HFFc6 (cell line): ENCODE measurements around the gene DYNAP. TPM values are rescaled to one million over a fixed set of nuclear protein-coding genes. Genes with fewer than 3 reads are reported as not detected.

Source experiments
- DNase-seq: peaks from one replicate; pipeline ENCODE4 v3.0.0-alpha.2; 2018
- H3K27ac Mint-ChIP-seq: 2 replicates; pipeline ENCODE4 v1.8.0; 2020; ENCODE audit warnings: mild to moderate bottlenecking, mixed read lengths
- H3K27me3 Mint-ChIP-seq: 2 replicates; pipeline ENCODE4 v1.8.0; 2021; ENCODE audit warnings: mild to moderate bottlenecking, moderate library complexity, mixed read lengths; ENCODE audit not compliant: insufficient read depth
- H3K36me3 Mint-ChIP-seq: 2 replicates; pipeline ENCODE4 v1.8.0; 2021; ENCODE audit warnings: low read depth, mixed read lengths
- H3K4me1 Mint-ChIP-seq: 2 replicates; pipeline ENCODE4 v1.8.0; 2020; ENCODE audit warnings: low read depth, mixed read lengths
- H3K4me3 Mint-ChIP-seq: 2 replicates; pipeline ENCODE4 v1.8.0; 2020; ENCODE audit warnings: mild to moderate bottlenecking, moderate library complexity, mixed read lengths
- H3K9me3 Mint-ChIP-seq: 2 replicates; pipeline ENCODE4 v1.8.0; 2020; ENCODE audit warnings: mild to moderate bottlenecking, mixed read lengths
- CTCF ChIP-seq: fragments of 200-600 bp; sonication (generic); IDR thresholded peaks from 2 replicates; pipeline ENCODE4 v1.5.0; 2021; ENCODE audit warnings: antibody characterized with exemption, mild to moderate bottlenecking
- long read RNA-seq: library from polyadenylated mRNA; unstranded; transcript quantifications from one replicate; pipeline ENCODE4 v2.0.0, GENCODE V29; 2019
- total RNA-seq, 6 experiments: library from RNA; stranded (reverse); fragmentation: NEBNext Ultra II Directional; extraction: Animal tissue kit (Norgen Biotek cat#: 25700); gene quantifications; 2 replicates in 1 of 6; 3 replicates in 5 of 6; pipeline ENCODE4 v1.2.3, GENCODE V29; 2021

Gene DYNAP
- not detected for total RNA-seq
- long read RNA-seq: 0 reads

GRCh38 chr18:54590945-54591344 lies at the start of gene DYNAP:
Gene DYNAP (plus strand): TSS chr18:54591245. CDS start chr18:54591283, 38 bp downstream.
- Mint-ChIP-seq H3K4me1 (no peaks in the 10 kb centered on the region), H3K36me3 (no peaks in the 10 kb centered on the region), H3K4me3 (no peak within 1 kb of the TSS), H3K27me3 (peaks cover 1% of the 10 kb centered on the region; the same call in 1 of the 2 replicates), H3K27ac (no peak within 1 kb of the TSS), H3K9me3 (no peaks in the 10 kb centered on the region)
- DNase-seq: no peak
- no peak for TF ChIP-seq CTCF

- no peak overlapping the region for H3K27ac Mint-ChIP-seq
- H3K4me1 Mint-ChIP-seq: no peaks in the 10 kb centered on the region
- TF ChIP-seq CTCF: no peak
- no peaks in the 10 kb centered on the region for H3K36me3 Mint-ChIP-seq
- no peak for DNase-seq
- H3K9me3 Mint-ChIP-seq: peaks cover 7% of the 10 kb centered on the region
- H3K27me3 Mint-ChIP-seq: peaks cover 2% of the 10 kb centered on the region
- no peak overlapping the region for H3K4me3 Mint-ChIP-seq
Observed at GRCh38 chr18:54551590-54551989, 39.5 kb upstream of the DYNAP start.

GRCh38 chr18:54555286-54555685 lies 35.8 kb upstream of the DYNAP start:
- TF ChIP-seq CTCF: no peak
- Mint-ChIP-seq H3K4me3 (no peak overlapping the region), H3K27me3 (peaks cover 4% of the 10 kb centered on the region), H3K9me3 (peaks cover 4% of the 10 kb centered on the region), H3K36me3 (no peaks in the 10 kb centered on the region), H3K4me1 (no peaks in the 10 kb centered on the region), H3K27ac (no peak overlapping the region)
- DNase-seq: no peak

GRCh38 chr18:54555996-54556395 lies 35.0 kb upstream of the DYNAP start:
- no peak overlapping the region for H3K4me3 Mint-ChIP-seq
- no peak overlapping the region for H3K27ac Mint-ChIP-seq
- no peak for DNase-seq
- H3K9me3 Mint-ChIP-seq: peaks cover 4% of the 10 kb centered on the region
- TF ChIP-seq CTCF: no peak
- H3K36me3 Mint-ChIP-seq: no peaks in the 10 kb centered on the region
- peaks cover 4% of the 10 kb centered on the region for H3K27me3 Mint-ChIP-seq
- no peaks in the 10 kb centered on the region for H3K4me1 Mint-ChIP-seq

GRCh38 chr18:54557958-54558357 lies 33.1 kb upstream of the DYNAP start:
- DNase-seq: no peak
- Mint-ChIP-seq H3K4me3 (no peak overlapping the region), H3K27me3 (peaks cover 4% of the 10 kb centered on the region), H3K36me3 (no peaks in the 10 kb centered on the region), H3K4me1 (no peaks in the 10 kb centered on the region), H3K9me3 (no peaks in the 10 kb centered on the region), H3K27ac (no peak overlapping the region)
- no peak for TF ChIP-seq CTCF
